Activated naive CD8-positive, alpha-beta T cell treated with anti-CD3 and anti-CD28 coated beads, Interleukin-2, amount 10 ng/mL, durations not matched to agents 7 days and 5 days (primary cell): Measurements from ENCODE around the gene CPT1B. TPM values are rescaled to one million over a fixed set of nuclear protein-coding genes. Genes with fewer than 3 reads are reported as not detected.

Experiments used
- ATAC-seq: fragments of 150-1000 bp; cut with Tn5 transposase; one replicate; pipeline ENCODE4 v1.10.0; 2021; ENCODE audit warnings: low read depth, moderate library complexity
- POLR2A ChIA-PET: fragments of 350-600 bp; sonication (Branson Sonifier 250); formaldehyde crosslinking; loops from one replicate; lab custom pipeline; 2021; ENCODE audit warnings: antibody characterized with exemption; lab: Charles Lee
- DNase-seq: peaks from one replicate; pipeline ENCODE4 v3.0.0; 2021
- H3K27ac Mint-ChIP-seq: one replicate; pipeline ENCODE4 v1.8.0; 2022; ENCODE audit warnings: mild to moderate bottlenecking, mixed read lengths
- H3K27me3 Mint-ChIP-seq: one replicate; pipeline ENCODE4 v1.8.0; 2022; ENCODE audit warnings: mild to moderate bottlenecking, moderate library complexity, mixed read lengths
- H3K36me3 Mint-ChIP-seq: one replicate; pipeline ENCODE4 v1.8.0; 2021; ENCODE audit warnings: mild to moderate bottlenecking, mixed read lengths
- H3K4me1 Mint-ChIP-seq: one replicate; pipeline ENCODE4 v1.8.0; 2021; ENCODE audit warnings: mixed read lengths
- H3K4me3 Mint-ChIP-seq: one replicate; pipeline ENCODE4 v1.8.0; 2022; ENCODE audit warnings: mild to moderate bottlenecking, moderate library complexity, mixed read lengths
- H3K9me3 Mint-ChIP-seq: one replicate; pipeline ENCODE4 v1.8.0; 2021; ENCODE audit warnings: mixed read lengths
- total RNA-seq, 2 experiments: library from RNA; stranded (reverse); gene quantifications; one replicate each; pipeline ENCODE4 v1.2.3, GENCODE V29; 2021

Gene CPT1B
- 10 to 100 TPM; 85.2 to 95.4 TPM for total RNA-seq

DNA sequence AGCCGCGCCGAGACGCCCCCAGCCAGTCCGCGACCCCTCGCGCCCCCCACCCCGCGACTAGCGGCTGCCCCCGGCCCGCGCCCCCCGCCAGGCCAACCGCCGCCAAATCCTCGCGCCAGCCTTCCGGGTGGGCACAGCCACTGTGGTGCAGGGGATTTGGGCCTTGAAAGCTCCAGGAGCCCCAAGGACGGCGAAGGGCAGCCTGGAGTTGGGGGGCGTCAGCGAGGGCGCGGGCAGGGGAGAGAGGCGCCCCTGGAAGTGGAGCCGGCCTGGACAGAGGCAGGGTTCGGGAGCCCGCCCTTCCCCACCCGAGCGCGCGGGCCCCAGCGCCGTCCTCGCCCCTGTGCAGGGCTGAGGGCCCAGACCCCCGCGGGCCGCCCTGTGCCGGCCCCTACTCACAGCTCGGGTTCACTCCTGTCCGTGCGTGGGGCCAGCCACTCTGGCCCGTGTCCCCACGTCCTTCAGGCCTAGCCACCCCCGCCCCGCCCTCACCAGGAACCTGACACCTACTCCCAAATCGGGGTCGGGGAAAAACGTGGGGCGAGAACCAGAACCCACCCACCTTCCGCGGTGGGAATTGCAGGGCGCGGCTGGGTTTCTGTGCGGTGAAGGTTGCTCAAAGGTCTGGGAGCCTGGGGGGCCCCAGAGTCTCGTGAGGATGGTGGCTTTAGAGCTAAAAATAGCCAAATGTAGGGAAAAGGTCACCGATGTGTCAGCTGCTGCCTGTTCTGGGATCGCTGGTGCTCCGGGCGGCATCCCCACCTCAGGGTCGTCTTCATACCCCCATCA is at the start of gene CPT1B:
Gene CPT1B (minus strand): TSS at position 441 of the 789 bp plus-strand sequence. CDS start 512 bp downstream, outside the sequence.
- Mint-ChIP-seq H3K27me3 (no peaks in the 10 kb centered on the region), H3K4me1 (peaks cover 18% of the 10 kb centered on the region), H3K36me3 (peaks cover 18% of the 10 kb centered on the region), H3K4me3 (peak within 1 kb of the TSS; percentile 58), H3K27ac (peak within 1 kb of the TSS; percentile 80), H3K9me3 (no peaks in the 10 kb centered on the region)
- POLR2A ChIA-PET: interaction anchor here (0.6 to 9.8 kb wide), 10 partner anchors 12 to 209 kb away, joined by 4 to 93 read pairs (median 5); partner anchors contain the start of genes SCO2, SYCE3 and TYMP
- ATAC-seq (no peak), DNase-seq (no peak)

DNA sequence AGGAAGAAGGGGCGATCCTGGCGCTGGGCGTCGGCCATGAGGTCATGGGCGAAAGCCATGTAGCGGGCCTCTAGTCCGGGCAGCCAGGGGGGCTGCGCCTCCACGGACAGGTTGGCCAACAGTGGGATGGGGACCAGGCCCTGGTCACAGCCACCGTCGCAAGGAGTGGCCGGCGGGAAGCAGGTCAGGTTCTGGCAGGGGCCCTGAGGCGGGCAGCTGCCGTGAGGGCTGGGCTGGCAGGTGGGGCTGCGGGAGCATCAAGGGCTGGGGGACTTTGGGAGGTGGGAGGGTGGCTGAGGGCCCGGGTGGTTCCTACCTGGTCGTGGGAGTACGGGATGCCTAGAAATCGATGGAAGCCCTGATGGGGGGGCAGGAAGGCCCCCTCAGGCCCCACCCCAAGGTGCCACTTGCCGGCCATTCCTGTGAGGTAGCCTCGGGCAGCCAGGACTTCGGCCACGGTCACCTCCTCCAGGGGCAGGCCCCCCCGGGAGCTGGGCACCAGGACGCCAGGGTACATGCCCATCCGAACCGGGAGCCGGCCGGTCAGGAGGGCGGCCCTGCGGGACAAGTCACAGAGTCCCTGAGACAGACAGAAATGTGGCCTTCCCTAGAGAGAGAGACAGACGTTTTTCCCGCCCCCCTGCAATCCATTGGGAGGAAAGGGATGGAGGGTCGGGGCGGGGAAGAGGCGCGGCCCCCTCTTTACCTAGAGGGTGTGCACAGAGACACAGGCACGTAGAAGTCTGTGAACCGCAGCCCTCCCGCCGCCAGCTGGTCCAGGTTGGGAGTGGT is 48.8 kb upstream of the CPT1B start:
- H3K4me3 Mint-ChIP-seq: peak overlapping the region; percentile 77
- peaks cover 3% of the 10 kb centered on the region for H3K36me3 Mint-ChIP-seq
- H3K4me1 Mint-ChIP-seq: peaks cover 22% of the 10 kb centered on the region
- ATAC-seq (no peak), DNase-seq (no peak)
- H3K9me3 Mint-ChIP-seq: no peaks in the 10 kb centered on the region
- peak overlapping the region; percentile 82 for H3K27ac Mint-ChIP-seq
- POLR2A ChIA-PET: interaction anchor here (1.0 to 3.3 kb wide), 8 partner anchors 45 to 383 kb away, joined by 3 to 19 read pairs (median 4); partner anchors contain the start of genes CHKB, LMF2, NCAPH2 and SCO2
- H3K27me3 Mint-ChIP-seq: no peaks in the 10 kb centered on the region

DNA sequence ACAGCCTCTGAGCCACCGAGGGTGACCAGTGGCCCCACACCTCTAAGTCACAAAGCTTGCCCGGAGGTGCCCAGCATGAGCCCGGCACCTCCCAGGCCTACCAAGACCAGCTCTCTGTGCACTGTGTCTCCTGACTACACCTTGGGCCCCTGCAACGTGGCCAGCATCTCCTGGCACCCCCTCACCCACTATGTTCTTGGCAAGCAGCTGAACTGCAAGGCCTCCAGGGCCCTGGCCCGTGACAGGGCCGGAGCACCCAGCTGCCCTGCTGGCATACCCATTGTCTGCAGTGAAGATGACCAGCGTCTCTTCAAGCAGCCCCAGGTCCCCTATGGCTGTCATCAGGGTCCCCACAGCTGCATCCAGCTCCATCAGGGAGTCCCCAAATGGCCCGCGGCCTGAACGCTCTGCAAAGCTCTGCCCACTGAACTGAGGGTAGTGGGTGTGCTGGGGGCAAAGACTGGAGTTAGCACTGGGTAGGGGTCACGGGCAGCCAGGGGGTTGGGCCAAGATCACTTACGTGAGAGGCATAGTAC is 48.2 kb upstream of the CPT1B start:
- POLR2A ChIA-PET: interaction anchor here (1.0 to 3.3 kb wide), 6 partner anchors 64 to 119 kb away, joined by 3 to 19 read pairs (median 4); partner anchors contain the start of genes LMF2, NCAPH2, SCO2 and SYCE3
- Mint-ChIP-seq H3K27ac (peak overlapping the region; percentile 80), H3K36me3 (peaks cover 3% of the 10 kb centered on the region), H3K4me1 (peaks cover 29% of the 10 kb centered on the region), H3K9me3 (no peaks in the 10 kb centered on the region), H3K4me3 (peak overlapping the region; percentile 77), H3K27me3 (no peaks in the 10 kb centered on the region)
- DNase-seq (no peak), ATAC-seq (no peak)

GRCh38 chr22:50625568-50626313 is 47.5 kb upstream of the CPT1B start:
- no peak for ATAC-seq

DNA sequence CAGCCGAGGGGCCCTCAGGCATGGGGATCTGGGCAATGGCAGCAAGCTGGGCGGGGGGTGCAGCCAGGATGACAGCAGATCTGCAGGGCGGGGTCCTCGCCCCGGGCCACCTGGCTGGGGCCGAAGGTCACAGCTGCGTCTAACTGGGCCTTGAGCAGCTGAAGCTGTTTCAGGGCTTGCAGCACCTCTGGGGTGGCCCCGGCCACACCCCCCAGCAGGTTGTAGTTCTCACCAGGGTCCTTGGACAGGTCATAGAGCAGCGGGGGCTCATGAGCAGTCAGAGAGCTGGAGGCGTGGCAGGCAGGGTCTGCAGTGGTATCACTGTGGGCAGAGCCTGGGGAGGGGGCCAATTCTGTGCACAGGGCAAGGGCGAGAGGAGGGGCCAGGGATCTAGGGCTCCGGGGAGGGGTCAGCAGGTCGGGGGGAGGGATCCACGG is 46.9 kb upstream of the CPT1B start:
- ATAC-seq (no peak), DNase-seq (no peak)
- H3K4me3 Mint-ChIP-seq: no peak overlapping the region
- H3K36me3 Mint-ChIP-seq: peaks cover 3% of the 10 kb centered on the region
- POLR2A ChIA-PET: interaction anchor here (1.5 kb wide), 1 partner anchor 86 kb away, joined by 3 read pairs; no protein-coding TSS in a partner anchor
- peaks cover 40% of the 10 kb centered on the region for H3K4me1 Mint-ChIP-seq
- H3K9me3 Mint-ChIP-seq: no peaks in the 10 kb centered on the region
- peak overlapping the region; percentile 58 for H3K27ac Mint-ChIP-seq
- no peaks in the 10 kb centered on the region for H3K27me3 Mint-ChIP-seq

More at GRCh38 chr22:50625568-50626313, 47.5 kb upstream of the CPT1B start:
- Mint-ChIP-seq H3K9me3 (no peaks in the 10 kb centered on the region), H3K27me3 (no peaks in the 10 kb centered on the region), H3K27ac (no peak overlapping the region), H3K4me3 (no peak overlapping the region), H3K4me1 (peaks cover 35% of the 10 kb centered on the region), H3K36me3 (peaks cover 3% of the 10 kb centered on the region)
- no peak for DNase-seq
- POLR2A ChIA-PET: interaction anchor here (1.0 to 3.3 kb wide), 4 partner anchors 63 to 100 kb away, joined by 3 to 19 read pairs (median 4); partner anchors contain the start of genes SCO2, SYCE3 and TYMP

- POLR2A ChIA-PET: interaction anchor here (1.5 to 6.1 kb wide), 2 partner anchors 85 to 94 kb away, joined by 3 to 247 read pairs; partner anchors contain the start of genes SCO2 and TYMP
- no peak overlapping the region for H3K4me3 Mint-ChIP-seq
- no peaks in the 10 kb centered on the region for H3K27me3 Mint-ChIP-seq
- ATAC-seq: no peak
- peaks cover 46% of the 10 kb centered on the region for H3K4me1 Mint-ChIP-seq
- peaks cover 3% of the 10 kb centered on the region for H3K36me3 Mint-ChIP-seq
- H3K9me3 Mint-ChIP-seq: no peaks in the 10 kb centered on the region
- H3K27ac Mint-ChIP-seq: peak overlapping the region; percentile 32
- no peak for DNase-seq
Observed at GRCh38 chr22:50624347-50625130, 46.3 kb upstream of the CPT1B start.

GRCh38 chr22:50622723-50623327 is 44.6 kb upstream of the CPT1B start:
- Mint-ChIP-seq H3K27ac (peak overlapping the region; percentile 99), H3K4me3 (peak overlapping the region; percentile 84), H3K36me3 (peaks cover 3% of the 10 kb centered on the region), H3K27me3 (no peaks in the 10 kb centered on the region), H3K4me1 (peaks cover 46% of the 10 kb centered on the region), H3K9me3 (no peaks in the 10 kb centered on the region)
- ATAC-seq (no peak), DNase-seq (no peak)
- POLR2A ChIA-PET: interaction anchor here (0.6 to 6.1 kb wide), 4 partner anchors 47 to 154 kb away, joined by 4 to 247 read pairs (median 47); partner anchors contain the start of genes KLHDC7B, SCO2 and TYMP

DNA sequence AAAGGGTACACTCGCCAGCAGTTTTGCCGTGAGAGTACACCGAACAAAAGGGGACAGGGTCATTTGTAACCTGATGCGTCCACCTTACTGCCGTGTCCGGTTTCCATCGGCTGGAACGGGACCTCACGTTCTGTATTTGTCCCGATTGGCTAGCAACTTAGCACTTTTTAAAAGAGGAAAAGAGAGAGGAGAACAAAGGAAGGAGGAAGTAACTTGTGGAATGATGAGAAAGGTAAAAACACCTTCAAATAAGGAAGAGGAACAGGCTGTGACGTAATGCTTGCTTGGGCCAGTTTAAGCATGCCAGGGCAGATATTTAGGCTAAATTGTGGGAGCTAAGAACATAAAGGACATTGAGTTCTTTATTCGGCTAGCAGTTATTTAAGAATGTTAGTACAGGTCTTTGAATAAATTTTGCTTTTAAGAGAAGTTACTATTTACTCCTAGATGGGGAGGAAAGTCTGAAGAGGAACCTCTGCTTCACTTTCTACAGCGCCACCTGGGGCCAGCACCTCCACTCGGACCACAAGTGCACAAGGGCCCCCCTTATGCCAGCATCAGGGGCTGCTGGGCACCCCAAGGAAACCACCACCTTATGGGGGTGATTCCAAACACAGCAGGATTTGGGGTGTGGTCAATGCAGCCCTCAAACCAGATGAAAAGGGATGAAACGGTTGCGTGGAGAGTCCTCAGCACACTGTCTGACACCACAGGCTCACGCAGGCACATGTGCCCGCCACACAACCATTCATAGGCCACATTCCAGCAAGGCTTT is 43.9 kb upstream of the CPT1B start:
- Mint-ChIP-seq H3K4me3 (peak overlapping the region; percentile 84), H3K9me3 (no peaks in the 10 kb centered on the region), H3K27ac (peak overlapping the region; percentile 99), H3K27me3 (no peaks in the 10 kb centered on the region), H3K4me1 (peaks cover 46% of the 10 kb centered on the region), H3K36me3 (peaks cover 3% of the 10 kb centered on the region)
- ATAC-seq (peak; percentile 4), DNase-seq (peak; percentile 73)
- POLR2A ChIA-PET: interaction anchor here (1.0 to 6.1 kb wide), 13 partner anchors 8 to 371 kb away, joined by 3 to 247 read pairs (median 21); partner anchors contain the start of genes CHKB, HDAC10, KLHDC7B and LMF2

GRCh38 chr22:50621356-50621880 is 43.2 kb upstream of the CPT1B start:
- Mint-ChIP-seq H3K27ac (peak overlapping the region; percentile 99), H3K27me3 (no peaks in the 10 kb centered on the region), H3K36me3 (peaks cover 3% of the 10 kb centered on the region), H3K9me3 (no peaks in the 10 kb centered on the region), H3K4me1 (peaks cover 43% of the 10 kb centered on the region), H3K4me3 (peak overlapping the region; percentile 84)
- POLR2A ChIA-PET: interaction anchor here (0.6 to 6.1 kb wide), 27 partner anchors 9 to 431 kb away, joined by 3 to 247 read pairs (median 5); partner anchors contain the start of genes CHKB, HDAC10, KLHDC7B and LMF2
- peak; percentile 73 for ATAC-seq
- DNase-seq: peak; percentile 70

DNA sequence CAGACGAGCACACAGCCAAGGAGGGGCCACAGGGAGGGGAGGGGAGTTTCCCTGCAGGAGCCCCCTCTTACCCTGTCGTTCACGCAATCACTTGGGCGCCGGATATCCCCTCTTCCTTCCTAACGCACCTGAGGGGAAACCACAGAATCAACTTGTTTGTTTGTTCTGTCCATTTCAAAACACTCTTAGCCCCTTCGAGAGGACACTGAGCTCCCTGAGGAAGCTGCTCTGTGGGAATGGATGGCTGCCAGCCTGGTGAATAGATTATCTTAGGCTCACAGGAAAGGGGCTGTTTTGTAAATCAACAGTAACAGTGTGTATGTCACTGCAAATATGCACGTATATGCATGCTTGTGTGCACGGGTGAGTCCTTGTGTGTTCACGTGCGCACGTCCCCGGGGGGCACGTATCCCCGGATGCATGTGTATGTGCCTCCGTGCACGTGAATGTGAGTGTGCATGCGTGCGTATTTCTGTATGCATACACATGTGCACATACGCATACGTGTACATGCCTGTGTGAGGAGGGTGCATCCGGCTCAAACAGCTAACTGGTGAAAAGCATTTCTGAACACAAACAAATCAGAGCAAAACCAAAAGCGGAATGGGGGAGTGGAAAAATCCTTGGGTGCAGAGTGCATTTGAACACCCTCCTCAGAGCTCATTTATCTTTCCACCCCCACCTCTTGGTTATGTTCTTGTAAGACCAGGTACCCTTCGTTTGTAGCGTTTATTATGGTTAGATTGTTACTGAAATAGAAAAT is 42.5 kb upstream of the CPT1B start:
- ATAC-seq (peak; percentile 63), DNase-seq (peak; percentile 73)
- Mint-ChIP-seq H3K27me3 (no peaks in the 10 kb centered on the region), H3K36me3 (peaks cover 3% of the 10 kb centered on the region), H3K4me1 (peaks cover 42% of the 10 kb centered on the region), H3K9me3 (no peaks in the 10 kb centered on the region), H3K27ac (peak overlapping the region; percentile 99), H3K4me3 (peak overlapping the region; percentile 84)
- POLR2A ChIA-PET: interaction anchor here (0.6 to 6.1 kb wide), 33 partner anchors 9 to 430 kb away, joined by 3 to 247 read pairs (median 4); partner anchors contain the start of genes CHKB, HDAC10, KLHDC7B and LMF2
